ENCODE results near the gene RASSF5.

- no peak for TF ChIP-seq ZNF121 (CRISPR knock-in tag; IDR thresholded peaks at IDR 0.05)
- no peak for TF ChIP-seq ATF3 (CRISPR knock-in tag; conservative IDR thresholded peaks at IDR 0.05)
- no peak for TF ChIP-seq SP1 (CRISPR knock-in tag; conservative IDR thresholded peaks at IDR 0.05)
- TF ChIP-seq E2F1 (CRISPR knock-in tag; IDR thresholded peaks at IDR 0.05) = no peak
- no peak for TF ChIP-seq HMGXB4 (CRISPR knock-in tag; IDR thresholded peaks at IDR 0.05)
- no peak for TF ChIP-seq CTCF (IDR thresholded peaks at IDR 0.05)
- TF ChIP-seq FOXJ3 (CRISPR knock-in tag; IDR thresholded peaks at IDR 0.05; ENCODE audit: borderline replicate concordance) = no peak
- TF ChIP-seq GRHL2 (CRISPR knock-in tag; IDR thresholded peaks at IDR 0.05; ENCODE audit: insufficient replicate concordance, severe bottlenecking) = no peak
- TF ChIP-seq USF2 (CRISPR knock-in tag; IDR thresholded peaks at IDR 0.05) = no peak
- TF ChIP-seq TCF7 (CRISPR knock-in tag; IDR thresholded peaks at IDR 0.05; ENCODE audit: low read depth) = no peak
- TF ChIP-seq ATF1 (CRISPR knock-in tag; IDR thresholded peaks at IDR 0.05) = no peak
These were observed 130.3 kb downstream of the RASSF5 start for GRCh38 chr1:206637605-206638004.

Measured in WTC11 (cell line).